Breast epithelium (tissue), 3 donors: ENCODE data around the gene SLC35B3.

Experiments
- POLR2A ChIP-seq: fragments of 450-650 bp; IDR thresholded peaks from one replicate; pipeline ENCODE4 v1.6.1; 2016; ENCODE audit warnings: antibody characterized with exemption, mild to moderate bottlenecking, moderate library complexity
- POLR2AphosphoS5 ChIP-seq, 3 donors: sonication (generic); formaldehyde crosslinking; IDR thresholded peaks; one replicate each; pipeline ENCODE4 v1.6.1; 2017; ENCODE audit warnings: antibody characterized with exemption in 3 of 3
- TF ChIP-seq, protein P1 (sequence below), 3 donors: fragments of 450-650 bp; IDR thresholded peaks; one replicate each; pipeline ENCODE4 v1.5.1; 2016 to 2017; ENCODE audit warnings: antibody characterized with exemption in 3 of 3, mild to moderate bottlenecking in 3 of 3, moderate library complexity in 3 of 3

DNA sequence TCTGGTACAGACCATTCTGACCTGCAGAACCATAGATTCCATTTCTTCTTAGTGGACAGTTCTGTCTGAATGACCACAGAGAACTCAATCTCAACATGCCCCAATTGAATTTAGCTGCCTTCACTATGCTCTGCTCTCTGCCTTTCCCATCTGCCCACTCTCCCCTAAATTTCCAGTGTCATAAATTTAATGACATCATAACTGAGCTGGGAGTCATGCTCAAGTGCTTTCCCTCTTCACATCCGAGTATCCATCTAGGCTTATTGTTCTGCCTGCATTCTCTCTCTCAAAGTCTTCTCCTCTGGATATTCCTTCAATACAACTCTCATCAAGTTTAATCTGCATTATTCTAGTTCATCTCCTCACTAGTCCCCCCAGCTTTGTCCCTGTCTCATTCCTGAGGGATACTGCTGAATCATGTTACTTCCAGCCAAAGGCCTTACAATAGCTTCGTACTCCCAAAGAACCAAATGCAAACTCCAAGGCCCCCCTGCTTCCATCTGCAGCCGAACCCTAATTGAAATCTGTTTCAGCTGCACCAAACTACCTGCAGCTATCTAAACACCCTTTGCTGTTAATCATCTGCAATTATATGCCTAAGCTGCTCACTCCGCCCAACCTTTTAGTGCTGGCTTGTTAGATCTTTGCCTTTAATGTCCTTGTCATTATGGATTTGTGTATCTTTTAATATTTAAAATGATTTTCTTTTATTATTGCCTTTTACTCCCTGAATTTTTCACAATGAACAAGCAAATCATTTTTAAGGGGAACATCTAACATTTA is 46.1 kb downstream of the SLC35B3 start:
- TF ChIP-seq, protein P1, sequence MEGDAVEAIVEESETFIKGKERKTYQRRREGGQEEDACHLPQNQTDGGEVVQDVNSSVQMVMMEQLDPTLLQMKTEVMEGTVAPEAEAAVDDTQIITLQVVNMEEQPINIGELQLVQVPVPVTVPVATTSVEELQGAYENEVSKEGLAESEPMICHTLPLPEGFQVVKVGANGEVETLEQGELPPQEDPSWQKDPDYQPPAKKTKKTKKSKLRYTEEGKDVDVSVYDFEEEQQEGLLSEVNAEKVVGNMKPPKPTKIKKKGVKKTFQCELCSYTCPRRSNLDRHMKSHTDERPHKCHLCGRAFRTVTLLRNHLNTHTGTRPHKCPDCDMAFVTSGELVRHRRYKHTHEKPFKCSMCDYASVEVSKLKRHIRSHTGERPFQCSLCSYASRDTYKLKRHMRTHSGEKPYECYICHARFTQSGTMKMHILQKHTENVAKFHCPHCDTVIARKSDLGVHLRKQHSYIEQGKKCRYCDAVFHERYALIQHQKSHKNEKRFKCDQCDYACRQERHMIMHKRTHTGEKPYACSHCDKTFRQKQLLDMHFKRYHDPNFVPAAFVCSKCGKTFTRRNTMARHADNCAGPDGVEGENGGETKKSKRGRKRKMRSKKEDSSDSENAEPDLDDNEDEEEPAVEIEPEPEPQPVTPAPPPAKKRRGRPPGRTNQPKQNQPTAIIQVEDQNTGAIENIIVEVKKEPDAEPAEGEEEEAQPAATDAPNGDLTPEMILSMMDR (IDR thresholded peaks at IDR 0.05) = no peak
- TF ChIP-seq POLR2AphosphoS5 (IDR thresholded peaks at IDR 0.05) (no peak), POLR2A (no peak)
